Regular cardiac myocyte (primary cell): Measurements from ENCODE around the gene ALPK3. TPM values are rescaled to one million over a fixed set of nuclear protein-coding genes. Genes with fewer than 3 reads are reported as not detected.

Source experiments
- total RNA-seq: library from RNA; depleted of rRNA; stranded (reverse); fragments of >200 nt; gene quantifications from 2 replicates; pipeline ENCODE4 v1.2.3, GENCODE V29; 2014

ALPK3 gene, protein sequence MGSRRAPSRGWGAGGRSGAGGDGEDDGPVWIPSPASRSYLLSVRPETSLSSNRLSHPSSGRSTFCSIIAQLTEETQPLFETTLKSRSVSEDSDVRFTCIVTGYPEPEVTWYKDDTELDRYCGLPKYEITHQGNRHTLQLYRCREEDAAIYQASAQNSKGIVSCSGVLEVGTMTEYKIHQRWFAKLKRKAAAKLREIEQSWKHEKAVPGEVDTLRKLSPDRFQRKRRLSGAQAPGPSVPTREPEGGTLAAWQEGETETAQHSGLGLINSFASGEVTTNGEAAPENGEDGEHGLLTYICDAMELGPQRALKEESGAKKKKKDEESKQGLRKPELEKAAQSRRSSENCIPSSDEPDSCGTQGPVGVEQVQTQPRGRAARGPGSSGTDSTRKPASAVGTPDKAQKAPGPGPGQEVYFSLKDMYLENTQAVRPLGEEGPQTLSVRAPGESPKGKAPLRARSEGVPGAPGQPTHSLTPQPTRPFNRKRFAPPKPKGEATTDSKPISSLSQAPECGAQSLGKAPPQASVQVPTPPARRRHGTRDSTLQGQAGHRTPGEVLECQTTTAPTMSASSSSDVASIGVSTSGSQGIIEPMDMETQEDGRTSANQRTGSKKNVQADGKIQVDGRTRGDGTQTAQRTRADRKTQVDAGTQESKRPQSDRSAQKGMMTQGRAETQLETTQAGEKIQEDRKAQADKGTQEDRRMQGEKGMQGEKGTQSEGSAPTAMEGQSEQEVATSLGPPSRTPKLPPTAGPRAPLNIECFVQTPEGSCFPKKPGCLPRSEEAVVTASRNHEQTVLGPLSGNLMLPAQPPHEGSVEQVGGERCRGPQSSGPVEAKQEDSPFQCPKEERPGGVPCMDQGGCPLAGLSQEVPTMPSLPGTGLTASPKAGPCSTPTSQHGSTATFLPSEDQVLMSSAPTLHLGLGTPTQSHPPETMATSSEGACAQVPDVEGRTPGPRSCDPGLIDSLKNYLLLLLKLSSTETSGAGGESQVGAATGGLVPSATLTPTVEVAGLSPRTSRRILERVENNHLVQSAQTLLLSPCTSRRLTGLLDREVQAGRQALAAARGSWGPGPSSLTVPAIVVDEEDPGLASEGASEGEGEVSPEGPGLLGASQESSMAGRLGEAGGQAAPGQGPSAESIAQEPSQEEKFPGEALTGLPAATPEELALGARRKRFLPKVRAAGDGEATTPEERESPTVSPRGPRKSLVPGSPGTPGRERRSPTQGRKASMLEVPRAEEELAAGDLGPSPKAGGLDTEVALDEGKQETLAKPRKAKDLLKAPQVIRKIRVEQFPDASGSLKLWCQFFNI (N-terminal part only)
- 3.3 and 5.4 TPM in 2 replicates for total RNA-seq

DNA sequence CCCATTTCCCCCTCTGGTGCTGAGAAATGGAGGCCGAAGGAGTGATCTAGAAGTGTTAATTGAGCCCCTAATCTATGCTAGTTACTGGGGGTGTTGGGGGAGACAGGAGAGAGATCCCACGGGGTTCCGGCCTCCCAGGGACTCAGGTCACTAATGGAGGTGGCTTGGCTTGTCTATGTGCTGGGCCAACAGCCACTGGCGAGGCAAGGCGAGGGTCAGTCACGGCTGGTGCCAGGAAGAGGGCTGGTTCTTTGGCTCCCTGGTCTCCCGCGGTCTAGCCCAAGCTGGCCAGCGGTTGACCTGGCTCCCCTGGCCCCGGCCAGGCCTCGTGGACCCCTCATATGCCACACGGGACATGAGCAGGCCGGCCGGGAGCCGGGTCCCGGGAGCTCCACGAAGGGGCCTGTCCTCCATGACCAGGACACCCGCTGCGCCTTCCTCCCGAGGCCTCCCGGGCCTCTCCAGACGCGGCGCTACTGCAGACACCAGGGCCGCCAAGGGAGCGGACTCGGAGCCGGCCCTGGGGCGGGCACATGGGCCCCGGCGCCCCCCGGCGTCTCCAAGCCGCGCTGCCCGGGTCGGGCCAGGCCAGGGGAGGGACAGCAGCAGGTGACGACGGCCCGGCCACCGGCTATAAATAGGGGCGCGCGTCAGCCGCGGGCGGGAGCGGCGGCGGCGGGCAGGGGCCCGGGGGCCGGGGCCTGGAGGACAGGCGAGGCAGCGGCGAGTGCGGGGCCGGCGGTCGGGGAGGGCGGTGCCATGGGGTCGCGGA lies at the start of gene ALPK3:
ALPK3 (plus strand) TSS at position 663 of the 772 bp plus-strand sequence; CDS start at position 760, 97 bp downstream.

DNA sequence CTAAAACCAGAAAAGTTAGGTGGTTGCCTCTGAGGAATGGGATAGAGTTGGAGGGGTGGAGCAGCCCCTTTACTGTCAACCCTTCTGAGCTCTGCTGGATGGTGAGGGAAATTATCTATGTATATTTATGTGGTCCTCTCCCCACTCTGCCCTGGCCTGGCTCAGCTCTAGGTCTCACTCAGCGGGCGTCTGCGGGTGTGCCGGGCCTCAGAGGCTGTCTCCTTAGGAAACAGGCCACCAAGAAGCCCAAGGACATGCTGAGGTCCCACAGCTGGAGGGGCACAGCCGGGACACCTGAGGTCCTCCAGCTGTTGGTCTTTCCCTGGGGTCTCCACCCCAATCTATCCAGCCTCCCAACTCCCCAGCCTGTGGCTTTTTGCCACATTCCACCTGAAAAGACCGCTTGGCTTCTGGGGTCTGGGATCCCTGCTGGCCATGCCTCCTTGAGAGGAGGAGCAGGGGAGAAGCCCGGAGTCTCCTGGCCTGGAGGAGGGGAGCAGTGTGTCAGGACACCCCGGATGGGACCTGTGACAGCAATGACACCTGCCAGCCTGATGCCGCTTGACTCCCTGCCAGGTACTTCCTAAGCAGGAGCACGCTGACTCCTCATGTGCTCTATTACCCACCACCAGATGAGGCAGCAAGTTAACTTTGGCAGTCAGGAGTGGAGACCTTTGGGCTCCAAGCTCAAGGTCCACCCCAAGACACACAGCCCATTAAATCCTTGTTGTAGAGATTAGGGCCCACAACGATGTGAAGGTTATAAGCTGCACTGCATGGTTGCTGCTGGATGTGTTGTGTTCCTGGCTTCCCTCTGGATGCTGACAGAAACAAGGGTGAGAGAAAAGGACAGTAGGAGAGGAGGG lies 67.0 kb downstream of the ALPK3 start, which contains the start of gene SLC28A1:
SLC28A1 (plus strand) TSS at position 747 of the 866 bp plus-strand sequence. CDS start 3,099 bp downstream, outside the sequence.

Other genes starting within 250 kb of the ALPK3 start
- gene ZSCAN2, start 216.3 kb upstream of the ALPK3 start, total RNA-seq = 6.3 and 10.4 TPM in 2 replicates
- gene WDR73, start 163.1 kb upstream of the ALPK3 start, total RNA-seq = 22.0 and 26.8 TPM in 2 replicates
- 4.6 and 7.3 TPM in 2 replicates for gene NMB, start 159.2 kb upstream of the ALPK3 start, total RNA-seq
- gene SEC11A, start 101.2 kb upstream of the ALPK3 start, total RNA-seq = 253 and 315 TPM in 2 replicates
- gene ZNF592, start 68.8 kb upstream of the ALPK3 start, total RNA-seq = 3.6 and 3.7 TPM in 2 replicates
- gene SLC28A1, start 67.3 kb downstream of the ALPK3 start, total RNA-seq = under 0.01 TPM in 1 of 2 replicates, not detected in the other
- gene PDE8A, start 164.5 kb downstream of the ALPK3 start, total RNA-seq = 50.8 and 57.8 TPM in 2 replicates